Type B pancreatic cell (in vitro differentiated cells): ENCODE data around the gene OR7C1. TPM values are rescaled to one million over a fixed set of nuclear protein-coding genes. Genes with fewer than 3 reads are reported as not detected.
"Not testable (repeated sequence)": the region's sequence is repeated elsewhere in the genome, so short reads cannot be mapped to it uniquely, and the experiment has no call there.

Source experiments
- DNase-seq: peaks from one replicate; pipeline ENCODE4 v3.0.0; 2021; ENCODE audit warnings: mixed read lengths; ENCODE audit not compliant: unreplicated experiment; ENCODE audit errors: extremely low spot score
- H3K27ac Mint-ChIP-seq: 2 replicates; pipeline ENCODE4 v1.8.0; 2021; ENCODE audit warnings: mild to moderate bottlenecking, mixed read lengths
- H3K27me3 Mint-ChIP-seq: 2 replicates; pipeline ENCODE4 v1.8.0; 2021; ENCODE audit warnings: mixed read lengths
- H3K36me3 Mint-ChIP-seq: 2 replicates; pipeline ENCODE4 v1.8.0; 2021; ENCODE audit warnings: mixed read lengths
- H3K4me1 Mint-ChIP-seq: one replicate; pipeline ENCODE4 v1.8.0; 2021; ENCODE audit warnings: mixed read lengths; ENCODE audit not compliant: unreplicated experiment
- H3K4me3 Mint-ChIP-seq: 2 replicates; pipeline ENCODE4 v1.8.0; 2021; ENCODE audit warnings: mild to moderate bottlenecking, mixed read lengths
- H3K9me3 Mint-ChIP-seq: 2 replicates; pipeline ENCODE4 v1.8.0; 2021; ENCODE audit warnings: mixed read lengths
- CTCF ChIP-seq: fragments of 200-600 bp; sonication (generic); conservative IDR thresholded peaks from 2 replicates; pipeline ENCODE4 v1.5.0; 2021; ENCODE audit warnings: antibody characterized with exemption, mild to moderate bottlenecking
- total RNA-seq: library from RNA; stranded (reverse); gene quantifications from 2 replicates; pipeline ENCODE4 v1.2.1, GENCODE V29; 2021; ENCODE audit warnings: low replicate concordance

The OR7C1 gene
- total RNA-seq, 1 donor from 2014 or later: not detected

GRCh38 chr19:14769201-14769600 is 65.8 kb downstream of the OR7C1 start:
- no peaks in the 10 kb centered on the region for H3K9me3 Mint-ChIP-seq
- no peaks in the 10 kb centered on the region for H3K36me3 Mint-ChIP-seq
- DNase-seq: peak; percentile 31
- TF ChIP-seq CTCF: no peak
- H3K4me1 Mint-ChIP-seq: no peaks in the 10 kb centered on the region
- no peak overlapping the region for H3K27ac Mint-ChIP-seq
- H3K4me3 Mint-ChIP-seq: no peak overlapping the region
- no peaks in the 10 kb centered on the region for H3K27me3 Mint-ChIP-seq

- no peak for DNase-seq
- Mint-ChIP-seq H3K27me3 (no peaks in the 10 kb centered on the region), H3K9me3 (no peaks in the 10 kb centered on the region), H3K27ac (no peak overlapping the region), H3K36me3 (no peaks in the 10 kb centered on the region), H3K4me3 (no peak overlapping the region), H3K4me1 (no peaks in the 10 kb centered on the region)
- TF ChIP-seq CTCF: no peak
Measured at GRCh38 chr19:14768001-14768400, 67.0 kb downstream of the OR7C1 start.

GRCh38 chr19:14767466-14767971 is 67.5 kb downstream of the OR7C1 start:
- no peaks in the 10 kb centered on the region for H3K9me3 Mint-ChIP-seq
- no peaks in the 10 kb centered on the region for H3K4me1 Mint-ChIP-seq
- no peaks in the 10 kb centered on the region for H3K36me3 Mint-ChIP-seq
- no peak overlapping the region for H3K27ac Mint-ChIP-seq
- no peaks in the 10 kb centered on the region for H3K27me3 Mint-ChIP-seq
- DNase-seq: no peak
- H3K4me3 Mint-ChIP-seq: no peak overlapping the region
- no peak for TF ChIP-seq CTCF

GRCh38 chr19:14765841-14766240 is 69.1 kb downstream of the OR7C1 start:
- not testable (repeated sequence) for H3K27ac Mint-ChIP-seq, H3K4me3 Mint-ChIP-seq, H3K4me1 Mint-ChIP-seq, DNase-seq, H3K27me3 Mint-ChIP-seq, H3K36me3 Mint-ChIP-seq, H3K9me3 Mint-ChIP-seq

GRCh38 chr19:14765403-14765802 is 69.6 kb downstream of the OR7C1 start:
- DNase-seq, H3K27ac Mint-ChIP-seq, H3K36me3 Mint-ChIP-seq, H3K9me3 Mint-ChIP-seq, H3K4me3 Mint-ChIP-seq, H3K27me3 Mint-ChIP-seq, H3K4me1 Mint-ChIP-seq: not testable (repeated sequence)

- Mint-ChIP-seq H3K36me3 (no peaks in the 10 kb centered on the region), H3K4me3 (no peak overlapping the region)
- DNase-seq: no peak
Measured at GRCh38 chr19:14764401-14764800, 70.6 kb downstream of the OR7C1 start.

More at GRCh38 chr19:14764401-14764800, 70.6 kb downstream of the OR7C1 start:
- no peak for TF ChIP-seq CTCF
- H3K27me3 Mint-ChIP-seq: no peaks in the 10 kb centered on the region
- H3K4me1 Mint-ChIP-seq: no peaks in the 10 kb centered on the region
- H3K9me3 Mint-ChIP-seq: no peaks in the 10 kb centered on the region
- no peak overlapping the region for H3K27ac Mint-ChIP-seq
